Uterus (tissue), 4 donors: Measurements from ENCODE around the gene GASK1A. TPM values are rescaled to one million over a fixed set of nuclear protein-coding genes. Genes with fewer than 3 reads are reported as not detected.
A peak's percentile ranks its signal among the peaks of the same experiment; 100 is the strongest.

ENCODE experiments used
- DNase-seq, 2 donors: peaks; one replicate each; pipeline ENCODE4 v3.0.0-alpha.2; 2019 to 2020
- H3K27ac ChIP-seq, 2 donors: fragments of 200-600 bp; sonication (generic); 1 replicate in 1 of 2; 2 replicates in 1 of 2; pipeline ENCODE4 v1.5.1; 2016 to 2018
- H3K27me3 ChIP-seq, 2 donors: fragments of 200-600 bp; sonication (generic); one replicate each; pipeline ENCODE4 v1.5.1; 2018 to 2019; ENCODE audit warnings: control low read depth in 1 of 2
- H3K36me3 ChIP-seq, 2 donors: fragments of 200-600 bp; sonication (generic); one replicate each; pipeline ENCODE4 v1.5.1; 2019; ENCODE audit warnings: control low read depth in 1 of 2
- H3K4me1 ChIP-seq, 2 donors: fragments of 200-600 bp; sonication (generic); one replicate each; pipeline ENCODE4 v1.5.1; 2018 to 2019; ENCODE audit warnings: control low read depth in 1 of 2
- H3K4me3 ChIP-seq, 2 donors: fragments of 200-600 bp; sonication (generic); 1 replicate in 1 of 2; 2 replicates in 1 of 2; pipeline ENCODE4 v1.5.1; 2018 to 2019; ENCODE audit warnings: mild to moderate bottlenecking in 1 of 2
- H3K9me3 ChIP-seq, 2 donors: fragments of 200-600 bp; sonication (generic); one replicate each; pipeline ENCODE4 v1.5.1; 2019; ENCODE audit warnings: control low read depth in 1 of 2
- CTCF ChIP-seq, 4 experiments: fragments of 200-600 bp in 2 of 4; fragments of 450-650 bp in 2 of 4; sonication (generic) in 2 of 4; IDR thresholded peaks; one replicate each; pipeline ENCODE4 v1.5.1; 2016 to 2019; ENCODE audit warnings: antibody characterized with exemption in 4 of 4, mild to moderate bottlenecking in 2 of 4, moderate library complexity in 1 of 4
- POLR2A ChIP-seq, 2 donors: fragments of 450-650 bp; IDR thresholded peaks; one replicate each; pipeline ENCODE4 v1.6.1; 2016; ENCODE audit warnings: antibody characterized with exemption in 2 of 2, mild to moderate bottlenecking in 1 of 2, moderate library complexity in 1 of 2
- intact Hi-C: fragments of 100-400 bp; cut with DNase I; formaldehyde crosslinking; loops from one replicate; pipeline ENCODE4 v1.15.1; 2023; ENCODE audit warnings: low total_unique reads
- total RNA-seq, 4 donors: library from RNA; depleted of rRNA in 3 of 4; stranded (reverse); fragments of >200 nt in 3 of 4; gene quantifications; one replicate each; pipeline versions ENCODE4 v1.1.0 to v1.2.4, GENCODE V29; 2014 to 2023
- donor health status: DM: yes; HTN: yes; CAD: no.

Gene GASK1A
- total RNA-seq, 4 donors from 2014 or later: 26.3 to 65.8 (median 48.0) TPM

GRCh38 chr3:43001556-43002121 is 22.5 kb downstream of the GASK1A start:
- TF ChIP-seq POLR2A (IDR thresholded peaks at IDR 0.05): no peak
- no peak for TF ChIP-seq CTCF (IDR thresholded peaks at IDR 0.05)
- H3K27me3 ChIP-seq: no peaks in the 10 kb centered on the region
- intact Hi-C loops: no loop called here
- peaks cover 9 to 38% of the 10 kb centered on the region in 2 donors for H3K4me1 ChIP-seq
- no peaks in the 10 kb centered on the region for H3K36me3 ChIP-seq
- DNase-seq: no peak
- H3K4me3 ChIP-seq: no peak overlapping the region
- no peaks in the 10 kb centered on the region for H3K9me3 ChIP-seq
- H3K27ac ChIP-seq: peak overlapping the region; percentile 82 to 86

GRCh38 chr3:43004282-43004681 is 25.2 kb downstream of the GASK1A start:
- Histone ChIP-seq H3K4me3 (no peak overlapping the region), H3K27me3 (no peaks in the 10 kb centered on the region), H3K27ac (peak overlapping the region in 1 of 2 donors; percentile 86), H3K9me3 (no peaks in the 10 kb centered on the region), H3K36me3 (no peaks in the 10 kb centered on the region), H3K4me1 (peaks cover 7 to 29% of the 10 kb centered on the region in 2 donors)
- no peak for DNase-seq
- TF ChIP-seq POLR2A (IDR thresholded peaks at IDR 0.05) (no peak), CTCF (IDR thresholded peaks at IDR 0.05) (no peak)
- intact Hi-C loops: no loop called here

- no peaks in the 10 kb centered on the region for H3K27me3 ChIP-seq
- no peak for TF ChIP-seq POLR2A (IDR thresholded peaks at IDR 0.05)
- no peak for TF ChIP-seq CTCF (IDR thresholded peaks at IDR 0.05)
- H3K4me1 ChIP-seq: peaks cover 3 to 20% of the 10 kb centered on the region in 2 donors
- intact Hi-C loops: no loop called here
- no peaks in the 10 kb centered on the region for H3K9me3 ChIP-seq
- DNase-seq: no peak
- H3K36me3 ChIP-seq: no peaks in the 10 kb centered on the region
- H3K27ac ChIP-seq: no peak overlapping the region
- no peak overlapping the region for H3K4me3 ChIP-seq
Observed at GRCh38 chr3:43005253-43005652, 26.1 kb downstream of the GASK1A start.

GRCh38 chr3:43005981-43006380 is 26.9 kb downstream of the GASK1A start:
- TF ChIP-seq POLR2A (IDR thresholded peaks at IDR 0.05) (no peak), CTCF (IDR thresholded peaks at IDR 0.05) (no peak)
- no peak for DNase-seq
- Histone ChIP-seq H3K4me1 (peaks cover 3 to 12% of the 10 kb centered on the region in 2 donors), H3K27me3 (no peaks in the 10 kb centered on the region), H3K27ac (no peak overlapping the region), H3K36me3 (no peaks in the 10 kb centered on the region), H3K9me3 (no peaks in the 10 kb centered on the region), H3K4me3 (no peak overlapping the region)
- intact Hi-C loops: no loop called here

GRCh38 chr3:43006825-43007224 is 27.7 kb downstream of the GASK1A start:
- intact Hi-C loops: no loop called here

More at GRCh38 chr3:43006825-43007224, 27.7 kb downstream of the GASK1A start:
- Histone ChIP-seq H3K27ac (no peak overlapping the region), H3K27me3 (no peaks in the 10 kb centered on the region), H3K9me3 (no peaks in the 10 kb centered on the region), H3K36me3 (no peaks in the 10 kb centered on the region), H3K4me1 (peaks cover 0 to 7% of the 10 kb centered on the region in 2 donors), H3K4me3 (no peak overlapping the region)
- no peak for DNase-seq
- TF ChIP-seq POLR2A (IDR thresholded peaks at IDR 0.05) (no peak), CTCF (IDR thresholded peaks at IDR 0.05) (no peak)
